ENCODE results near the gene SRXN1. TPM values are rescaled to one million over a fixed set of nuclear protein-coding genes. Genes with fewer than 3 reads are reported as not detected.

SRXN1 gene
- total and polyA plus RNA-seq, 4 donors, result 12.5 to 20.2 (median 18.1) TPM

GRCh38 chr20:677957-678356 lies 25.0 kb upstream of the SRXN1 start:
- intact Hi-C loops (cut with DNase I), result no loop called here
- H3K27me3 ChIP-seq (ENCODE audit: control insufficient read depth in 1 of 2, insufficient read depth in 2 of 2, low read length in 1 of 2), result no peaks in the 10 kb centered on the region
- no peak for DNase-seq

GRCh38 chr20:676967-677366 lies 24.0 kb upstream of the SRXN1 start:
- WGBS, 2 donors, result 53 to 62% methylated on average over 3 of the region's 3 CpGs
- intact Hi-C loops (cut with DNase I), result no loop called here
- no peak overlapping the region for H3K27ac ChIP-seq (ENCODE audit: low read depth in 1 of 2, low read length in 2 of 2)
- H3K27me3 ChIP-seq (ENCODE audit: control insufficient read depth in 1 of 2, insufficient read depth in 2 of 2, low read length in 1 of 2), result no peaks in the 10 kb centered on the region
- no peaks in the 10 kb centered on the region for H3K9me3 ChIP-seq (ENCODE audit: control insufficient read depth, low read length)
- no peak overlapping the region for H3K4me3 ChIP-seq (ENCODE audit: low read length in 2 of 2)
- H3K36me3 ChIP-seq (ENCODE audit: control insufficient read depth in 1 of 2, insufficient read depth in 2 of 2, low read length in 1 of 2), result no peaks in the 10 kb centered on the region
- ATAC-seq (ENCODE audit: low FRiP score), result no peak
- no peak for DNase-seq
- H3K4me1 ChIP-seq (ENCODE audit: control insufficient read depth in 1 of 2, insufficient read depth in 2 of 2, low read length in 2 of 2), result no peaks in the 10 kb centered on the region

More at GRCh38 chr20:677957-678356, 25.0 kb upstream of the SRXN1 start:
- Histone ChIP-seq H3K36me3 (ENCODE audit: control insufficient read depth in 1 of 2, insufficient read depth in 2 of 2, low read length in 1 of 2) (no peaks in the 10 kb centered on the region), H3K27ac (ENCODE audit: low read depth in 1 of 2, low read length in 2 of 2) (no peak overlapping the region), H3K4me3 (ENCODE audit: low read length in 2 of 2) (no peak overlapping the region), H3K4me1 (ENCODE audit: control insufficient read depth in 1 of 2, insufficient read depth in 2 of 2, low read length in 2 of 2) (no peaks in the 10 kb centered on the region), H3K9me3 (ENCODE audit: control insufficient read depth, low read length) (no peaks in the 10 kb centered on the region)
- WGBS, 2 donors, result 89% methylated on average over 5 of the region's 5 CpGs
- no peak for ATAC-seq (ENCODE audit: low FRiP score)

- Histone ChIP-seq H3K4me3 (ENCODE audit: low read length in 2 of 2) (no peak overlapping the region), H3K27ac (ENCODE audit: low read depth in 1 of 2, low read length in 2 of 2) (no peak overlapping the region), H3K36me3 (ENCODE audit: control insufficient read depth in 1 of 2, insufficient read depth in 2 of 2, low read length in 1 of 2) (no peaks in the 10 kb centered on the region), H3K9me3 (ENCODE audit: control insufficient read depth, low read length) (no peaks in the 10 kb centered on the region), H3K4me1 (ENCODE audit: control insufficient read depth in 1 of 2, insufficient read depth in 2 of 2, low read length in 2 of 2) (no peaks in the 10 kb centered on the region), H3K27me3 (ENCODE audit: control insufficient read depth in 1 of 2, insufficient read depth in 2 of 2, low read length in 1 of 2) (no peaks in the 10 kb centered on the region)
- no peak for ATAC-seq (ENCODE audit: low FRiP score)
- WGBS, 2 donors, result 1 to 2% methylated on average over 22 to 24 of the region's 24 CpGs
- intact Hi-C loops (cut with DNase I), result no loop called here
- DNase-seq, result peak in 1 of 2 donors; percentile 69
These were observed 23.4 kb upstream of the SRXN1 start for GRCh38 chr20:676315-676937.

- Histone ChIP-seq H3K27me3 (ENCODE audit: control insufficient read depth in 1 of 2, insufficient read depth in 2 of 2, low read length in 1 of 2) (no peaks in the 10 kb centered on the region), H3K9me3 (ENCODE audit: control insufficient read depth, low read length) (no peaks in the 10 kb centered on the region), H3K4me3 (ENCODE audit: low read length in 2 of 2) (no peak within 1 kb of the TSS), H3K36me3 (ENCODE audit: control insufficient read depth in 1 of 2, insufficient read depth in 2 of 2, low read length in 1 of 2) (no peaks in the 10 kb centered on the region), H3K4me1 (ENCODE audit: control insufficient read depth in 1 of 2, insufficient read depth in 2 of 2, low read length in 2 of 2) (no peaks in the 10 kb centered on the region), H3K27ac (ENCODE audit: low read depth in 1 of 2, low read length in 2 of 2) (no peak within 1 kb of the TSS)
- intact Hi-C loops (cut with DNase I), result no loop called here
- 1% methylated on average over 56 to 69 of the region's 69 CpGs for WGBS, 2 donors
- peak; percentile 87 to 95 for DNase-seq
- peak; percentile 91 for ATAC-seq (ENCODE audit: low FRiP score)
These were observed 22.7 kb upstream of the SRXN1 start, which contains the start of gene SCRT2 for GRCh38 chr20:675453-676314. TSS of gene SCRT2 (minus strand) at chr20:675802. CDS start at chr20:675601, 201 bp downstream.

GRCh38 chr20:675033-675452 lies 22.0 kb upstream of the SRXN1 start:
- WGBS, 2 donors, result 4 to 5% methylated on average over 22 to 25 of the region's 25 CpGs
- Histone ChIP-seq H3K9me3 (ENCODE audit: control insufficient read depth, low read length) (no peaks in the 10 kb centered on the region), H3K4me1 (ENCODE audit: control insufficient read depth in 1 of 2, insufficient read depth in 2 of 2, low read length in 2 of 2) (no peaks in the 10 kb centered on the region), H3K27me3 (ENCODE audit: control insufficient read depth in 1 of 2, insufficient read depth in 2 of 2, low read length in 1 of 2) (no peaks in the 10 kb centered on the region), H3K36me3 (ENCODE audit: control insufficient read depth in 1 of 2, insufficient read depth in 2 of 2, low read length in 1 of 2) (no peaks in the 10 kb centered on the region), H3K4me3 (ENCODE audit: low read length in 2 of 2) (no peak overlapping the region), H3K27ac (ENCODE audit: low read depth in 1 of 2, low read length in 2 of 2) (no peak overlapping the region)
- DNase-seq (no peak), ATAC-seq (ENCODE audit: low FRiP score) (no peak)
- intact Hi-C loops (cut with DNase I), result no loop called here

GRCh38 chr20:673603-674001 lies 20.6 kb upstream of the SRXN1 start:
- intact Hi-C loops (cut with DNase I), result no loop called here
- 25 to 33% methylated on average over 3 of the region's 3 CpGs for WGBS, 2 donors
- H3K27me3 ChIP-seq (ENCODE audit: control insufficient read depth in 1 of 2, insufficient read depth in 2 of 2, low read length in 1 of 2), result no peaks in the 10 kb centered on the region

GRCh38 chr20:672963-673602 lies 20.1 kb upstream of the SRXN1 start:
- Histone ChIP-seq H3K27me3 (ENCODE audit: control insufficient read depth in 1 of 2, insufficient read depth in 2 of 2, low read length in 1 of 2) (no peaks in the 10 kb centered on the region), H3K27ac (ENCODE audit: low read depth in 1 of 2, low read length in 2 of 2) (no peak overlapping the region), H3K4me3 (ENCODE audit: low read length in 2 of 2) (no peak overlapping the region), H3K4me1 (ENCODE audit: control insufficient read depth in 1 of 2, insufficient read depth in 2 of 2, low read length in 2 of 2) (no peaks in the 10 kb centered on the region), H3K9me3 (ENCODE audit: control insufficient read depth, low read length) (no peaks in the 10 kb centered on the region), H3K36me3 (ENCODE audit: control insufficient read depth in 1 of 2, insufficient read depth in 2 of 2, low read length in 1 of 2) (no peaks in the 10 kb centered on the region)
- ATAC-seq (ENCODE audit: low FRiP score) (no peak), DNase-seq (no peak)
- intact Hi-C loops (cut with DNase I), result no loop called here
- WGBS, 2 donors, result 26 to 27% methylated on average over 7 of the region's 7 CpGs

More at GRCh38 chr20:673603-674001, 20.6 kb upstream of the SRXN1 start:
- ATAC-seq (ENCODE audit: low FRiP score) (no peak), DNase-seq (no peak)
- no peak overlapping the region for H3K4me3 ChIP-seq (ENCODE audit: low read length in 2 of 2)
- no peaks in the 10 kb centered on the region for H3K9me3 ChIP-seq (ENCODE audit: control insufficient read depth, low read length)
- no peaks in the 10 kb centered on the region for H3K4me1 ChIP-seq (ENCODE audit: control insufficient read depth in 1 of 2, insufficient read depth in 2 of 2, low read length in 2 of 2)
- H3K27ac ChIP-seq (ENCODE audit: low read depth in 1 of 2, low read length in 2 of 2), result no peak overlapping the region
- H3K36me3 ChIP-seq (ENCODE audit: control insufficient read depth in 1 of 2, insufficient read depth in 2 of 2, low read length in 1 of 2), result no peaks in the 10 kb centered on the region

- Histone ChIP-seq H3K27ac (ENCODE audit: low read depth in 1 of 2, low read length in 2 of 2) (no peak overlapping the region), H3K9me3 (ENCODE audit: control insufficient read depth, low read length) (no peaks in the 10 kb centered on the region), H3K36me3 (ENCODE audit: control insufficient read depth in 1 of 2, insufficient read depth in 2 of 2, low read length in 1 of 2) (no peaks in the 10 kb centered on the region), H3K27me3 (ENCODE audit: control insufficient read depth in 1 of 2, insufficient read depth in 2 of 2, low read length in 1 of 2) (no peaks in the 10 kb centered on the region), H3K4me1 (ENCODE audit: control insufficient read depth in 1 of 2, insufficient read depth in 2 of 2, low read length in 2 of 2) (no peaks in the 10 kb centered on the region), H3K4me3 (ENCODE audit: low read length in 2 of 2) (no peak overlapping the region)
- ATAC-seq (ENCODE audit: low FRiP score), result no peak
- 58 to 68% methylated on average over 9 of the region's 9 CpGs for WGBS, 2 donors
- DNase-seq, result no peak
- intact Hi-C loops (cut with DNase I), result no loop called here
These were observed 18.4 kb upstream of the SRXN1 start for GRCh38 chr20:671252-672030.

Measured in aorta (tissue), 5 donors.